Thyroid gland (tissue), 4 donors: ENCODE data around the gene SFXN4.

Experiments
- CTCF ChIP-seq, 6 experiments: fragments of 200-600 bp in 3 of 6; fragments of 450-650 bp in 3 of 6; sonication (generic) in 3 of 6; IDR thresholded peaks; one replicate each; pipeline ENCODE4 v1.5.1; 2016 to 2019; ENCODE audit warnings: antibody characterized with exemption in 6 of 6, mild to moderate bottlenecking in 2 of 6, inconsistent platforms in 1 of 6, moderate library complexity in 1 of 6
- POLR2A ChIP-seq, 2 donors: fragments of 450-650 bp; IDR thresholded peaks; one replicate each; pipeline ENCODE4 v1.6.1; 2017; ENCODE audit warnings: antibody characterized with exemption in 2 of 2, mild to moderate bottlenecking in 2 of 2, moderate library complexity in 1 of 2

- TF ChIP-seq CTCF (IDR thresholded peaks at IDR 0.05) (no peak), POLR2A (IDR thresholded peaks at IDR 0.05) (no peak)
Measured at GRCh38 chr10:119133949-119134348, 31.6 kb downstream of the SFXN4 start.
